Loucy (cell line): Measurements from ENCODE around the gene GRK1.

Experiments used
- H2AFZ ChIP-seq: fragments of 200-600 bp; sonication (generic); 2 replicates; pipeline ENCODE4 v1.6.0; 2016; ENCODE audit warnings: antibody characterized with exemption, mild to moderate bottlenecking, low read length, moderate library complexity
- H3F3A ChIP-seq: fragments of 200-600 bp; 2 replicates; pipeline ENCODE4 v1.6.0; 2016; ENCODE audit warnings: antibody characterized with exemption, low read depth, mild to moderate bottlenecking
- H3K27me3 ChIP-seq: fragments of 200-600 bp; sonication (generic); 2 replicates; pipeline ENCODE4 v1.6.1; 2014; ENCODE audit warnings: low read length, mild to moderate bottlenecking; ENCODE audit not compliant: insufficient read depth, poor library complexity, severe bottlenecking
- H3K36me3 ChIP-seq: fragments of 200-600 bp; sonication (generic); 2 replicates; pipeline ENCODE4 v1.6.1; 2016; ENCODE audit warnings: low read length; ENCODE audit not compliant: insufficient read depth
- H3K4me1 ChIP-seq: fragments of 200-600 bp; sonication (generic); 2 replicates; pipeline ENCODE4 v1.5.1; 2014; ENCODE audit warnings: low read length, mild to moderate bottlenecking; ENCODE audit not compliant: insufficient read depth, poor library complexity, severe bottlenecking
- H3K4me2 ChIP-seq: fragments of 200-600 bp; sonication (generic); 2 replicates; pipeline ENCODE4 v1.6.0; 2014; ENCODE audit warnings: antibody characterized with exemption, low read length, low read depth, mild to moderate bottlenecking; ENCODE audit not compliant: poor library complexity, severe bottlenecking
- H3K4me3 ChIP-seq: fragments of 200-600 bp; sonication (generic); 2 replicates; pipeline ENCODE4 v1.5.1; 2014; ENCODE audit warnings: low read length, mild to moderate bottlenecking, mixed read lengths; ENCODE audit not compliant: poor library complexity, severe bottlenecking
- H3K79me2 ChIP-seq: fragments of 200-600 bp; sonication (generic); 2 replicates; pipeline ENCODE4 v1.6.1; 2014; ENCODE audit warnings: low read length; ENCODE audit not compliant: insufficient read depth
- H3K9ac ChIP-seq: fragments of 200-600 bp; sonication (generic); 2 replicates; pipeline ENCODE4 v1.6.0; 2014; ENCODE audit warnings: mild to moderate bottlenecking, low read depth, low read length, moderate library complexity; ENCODE audit not compliant: poor library complexity, severe bottlenecking
- H3K9me2 ChIP-seq: fragments of 200-600 bp; sonication (generic); replicated peaks from 2 replicates; pipeline ENCODE4 v1.6.1; 2016; ENCODE audit warnings: low read depth, low read length, mixed read lengths
- H3K9me3 ChIP-seq: fragments of 200-600 bp; sonication (generic); 2 replicates; pipeline ENCODE4 v1.6.1; 2014; ENCODE audit warnings: mild to moderate bottlenecking, antibody characterized with exemption, low read length, low read depth; ENCODE audit not compliant: insufficient read depth
- H4K20me1 ChIP-seq: fragments of 200-600 bp; sonication (generic); 2 replicates; pipeline ENCODE4 v1.6.0; 2014; ENCODE audit warnings: antibody characterized with exemption, low read length, mild to moderate bottlenecking; ENCODE audit not compliant: insufficient read depth, poor library complexity, severe bottlenecking
- EZH2phosphoT487 ChIP-seq: fragments of 200-600 bp; IDR thresholded peaks from 2 replicates; pipeline ENCODE4 v1.6.1; 2018; ENCODE audit warnings: antibody characterized with exemption, mild to moderate bottlenecking, moderate library complexity, borderline replicate concordance
- TF ChIP-seq, protein P1 (sequence below): fragments of 200-600 bp; sonication (generic); conservative IDR thresholded peaks from 2 replicates; pipeline ENCODE4 v1.5.1; 2014; ENCODE audit warnings: mild to moderate bottlenecking, antibody characterized with exemption, low read length

The GRK1 gene

DNA sequence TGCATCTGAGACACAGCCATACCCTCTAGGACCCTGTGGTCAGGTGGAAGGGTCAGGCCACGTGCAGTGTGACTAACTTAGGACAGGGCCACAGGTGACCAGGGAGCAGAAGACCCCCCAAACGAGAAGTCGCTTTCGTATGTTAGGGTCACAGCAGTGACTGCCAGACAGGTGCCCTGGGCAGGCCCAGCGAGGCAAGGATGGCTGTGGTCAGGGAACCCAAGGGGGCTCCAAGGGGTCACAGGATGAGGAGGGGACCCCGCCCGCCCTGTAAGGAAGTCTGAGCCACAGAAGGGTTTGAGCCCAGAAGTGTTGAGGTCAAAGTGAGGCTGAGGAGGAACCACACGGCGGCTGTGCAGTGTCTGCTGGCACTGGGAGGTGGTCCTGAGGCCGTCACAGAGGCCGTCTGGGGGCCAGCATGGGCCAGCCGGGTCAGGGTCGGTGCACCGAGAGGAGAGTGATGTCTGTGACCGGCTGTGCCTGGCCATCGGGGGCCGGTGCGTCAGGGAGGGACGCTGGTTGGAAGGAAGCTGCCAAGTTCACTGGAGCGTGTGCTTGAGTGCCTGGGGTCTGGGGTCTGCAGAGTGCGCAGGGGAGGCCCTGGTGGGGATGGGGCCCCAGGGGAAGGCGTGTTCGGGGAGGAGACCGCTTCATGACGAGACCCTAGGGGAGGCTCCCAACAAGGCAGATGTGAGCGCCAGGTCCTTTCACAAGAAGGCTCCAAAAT, 67.2 kb downstream of the GRK1 start:
- Histone ChIP-seq H2AFZ (no peak overlapping the region), H3K9ac (no peak overlapping the region), H3K4me2 (no peak overlapping the region), H3K36me3 (no peaks in the 10 kb centered on the region), H3K9me3 (peaks cover 5% of the 10 kb centered on the region; the same call in 1 of the 2 replicates), H4K20me1 (no peaks in the 10 kb centered on the region), H3F3A (no peaks in the 10 kb centered on the region), H3K9me2 (no peaks in the 10 kb centered on the region), H3K27me3 (no peaks in the 10 kb centered on the region), H3K4me3 (no peak overlapping the region), H3K4me1 (no peaks in the 10 kb centered on the region), H3K79me2 (no peaks in the 10 kb centered on the region)
- no peak for TF ChIP-seq EZH2phosphoT487
- TF ChIP-seq, protein P1, sequence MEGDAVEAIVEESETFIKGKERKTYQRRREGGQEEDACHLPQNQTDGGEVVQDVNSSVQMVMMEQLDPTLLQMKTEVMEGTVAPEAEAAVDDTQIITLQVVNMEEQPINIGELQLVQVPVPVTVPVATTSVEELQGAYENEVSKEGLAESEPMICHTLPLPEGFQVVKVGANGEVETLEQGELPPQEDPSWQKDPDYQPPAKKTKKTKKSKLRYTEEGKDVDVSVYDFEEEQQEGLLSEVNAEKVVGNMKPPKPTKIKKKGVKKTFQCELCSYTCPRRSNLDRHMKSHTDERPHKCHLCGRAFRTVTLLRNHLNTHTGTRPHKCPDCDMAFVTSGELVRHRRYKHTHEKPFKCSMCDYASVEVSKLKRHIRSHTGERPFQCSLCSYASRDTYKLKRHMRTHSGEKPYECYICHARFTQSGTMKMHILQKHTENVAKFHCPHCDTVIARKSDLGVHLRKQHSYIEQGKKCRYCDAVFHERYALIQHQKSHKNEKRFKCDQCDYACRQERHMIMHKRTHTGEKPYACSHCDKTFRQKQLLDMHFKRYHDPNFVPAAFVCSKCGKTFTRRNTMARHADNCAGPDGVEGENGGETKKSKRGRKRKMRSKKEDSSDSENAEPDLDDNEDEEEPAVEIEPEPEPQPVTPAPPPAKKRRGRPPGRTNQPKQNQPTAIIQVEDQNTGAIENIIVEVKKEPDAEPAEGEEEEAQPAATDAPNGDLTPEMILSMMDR, result no peak

DNA sequence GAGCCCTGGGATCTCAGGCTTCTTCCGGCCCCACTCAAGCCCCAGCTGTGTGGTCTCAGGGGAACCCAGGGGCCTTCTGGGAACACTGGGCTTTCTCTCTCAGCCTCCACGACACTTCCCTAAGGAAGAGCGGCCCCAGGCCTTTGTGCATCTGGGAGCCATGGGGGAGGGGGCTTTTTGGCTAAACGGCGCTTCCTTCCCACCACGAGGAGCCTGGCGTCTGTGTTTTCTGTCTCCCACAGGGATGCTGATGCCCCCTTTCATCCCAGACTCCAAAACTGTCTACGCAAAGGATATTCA, 67.8 kb downstream of the GRK1 start:
- H3K4me1 ChIP-seq, result no peaks in the 10 kb centered on the region
- H3K27me3 ChIP-seq, result no peaks in the 10 kb centered on the region
- no peak overlapping the region for H3K4me2 ChIP-seq
- no peaks in the 10 kb centered on the region for H4K20me1 ChIP-seq
- no peaks in the 10 kb centered on the region for H3K79me2 ChIP-seq
- H3F3A ChIP-seq, result no peaks in the 10 kb centered on the region
- H3K9ac ChIP-seq, result no peak overlapping the region
- TF ChIP-seq EZH2phosphoT487, result no peak
- TF ChIP-seq, protein P1, result no peak
- peaks cover 5% of the 10 kb centered on the region; the same call in 1 of the 2 replicates for H3K9me3 ChIP-seq
- H2AFZ ChIP-seq, result no peak overlapping the region
- no peaks in the 10 kb centered on the region for H3K9me2 ChIP-seq
- H3K36me3 ChIP-seq, result no peaks in the 10 kb centered on the region
- no peak overlapping the region for H3K4me3 ChIP-seq

DNA sequence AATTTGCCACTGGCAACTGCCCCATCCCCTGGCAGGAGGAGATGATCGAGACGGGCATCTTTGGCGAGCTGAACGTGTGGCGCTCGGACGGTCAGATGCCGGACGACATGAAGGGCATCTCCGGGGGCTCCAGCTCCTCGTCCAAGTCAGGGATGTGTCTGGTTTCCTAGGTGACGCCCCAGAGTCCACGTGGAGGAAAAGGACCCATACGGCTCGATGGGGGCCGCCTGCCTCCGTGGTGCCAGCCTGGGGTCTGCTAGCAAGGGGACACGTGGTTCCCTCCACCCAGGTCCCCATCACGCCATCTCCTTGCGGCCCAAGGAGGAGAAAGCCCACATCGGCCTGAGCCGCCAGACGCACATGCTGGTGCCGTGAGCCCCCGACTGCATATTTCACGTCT, 68.2 kb downstream of the GRK1 start:
- H2AFZ ChIP-seq, result no peak overlapping the region
- no peaks in the 10 kb centered on the region for H3F3A ChIP-seq
- no peaks in the 10 kb centered on the region for H3K27me3 ChIP-seq
- no peak overlapping the region for H3K4me3 ChIP-seq
- H3K4me2 ChIP-seq, result no peak overlapping the region
- no peaks in the 10 kb centered on the region for H3K79me2 ChIP-seq
- no peaks in the 10 kb centered on the region for H4K20me1 ChIP-seq
- H3K4me1 ChIP-seq, result peaks cover 3% of the 10 kb centered on the region
- TF ChIP-seq, protein P1, result no peak
- no peak for TF ChIP-seq EZH2phosphoT487
- H3K36me3 ChIP-seq, result no peaks in the 10 kb centered on the region
- no peak overlapping the region for H3K9ac ChIP-seq
- no peaks in the 10 kb centered on the region for H3K9me2 ChIP-seq
- peaks cover 5% of the 10 kb centered on the region; the same call in 1 of the 2 replicates for H3K9me3 ChIP-seq
